ENCODE measurements around the gene TMEM203. TPM values are rescaled to one million over a fixed set of nuclear protein-coding genes. Genes with fewer than 3 reads are reported as not detected.
A peak's percentile ranks its signal among the peaks of the same experiment; 100 is the strongest.

The TMEM203 gene
- total RNA-seq, 1 experiment from 2014 or later: 36.4 TPM

- no peak for TF ChIP-seq CTCF (conservative IDR thresholded peaks at IDR 0.05; ENCODE audit: low read depth, low read length)
- no peak for TF ChIP-seq EZH2 (IDR thresholded peaks at IDR 0.05; ENCODE audit: low read length, unreplicated experiment)
- no peak for TF ChIP-seq EZH2phosphoT487 (IDR thresholded peaks at IDR 0.05; ENCODE audit: borderline replicate concordance, low read length)
- no peaks in the 10 kb centered on the region for H3K27me3 ChIP-seq (ENCODE audit: low read length)
- peaks cover 40% of the 10 kb centered on the region for H3K4me1 ChIP-seq (ENCODE audit: insufficient read depth, low read length)
- peak within 1 kb of the TSS; percentile 99 for H3K4me2 ChIP-seq (ENCODE audit: low read length)
- H4K20me1 ChIP-seq (ENCODE audit: low read length): no peaks in the 10 kb centered on the region
- no peak within 1 kb of the TSS; the same call in 1 of the 2 replicates for H2AFZ ChIP-seq (ENCODE audit: low read length)
- ChIA-PET POLR2A (ENCODE audit: unreplicated experiment) (interaction anchor here (0.6 kb wide), 1 partner anchor 35 kb away, joined by 8 read pairs; no protein-coding TSS in a partner anchor), CTCF (no interaction called here)
- H3K9ac ChIP-seq (ENCODE audit: low read length): peak within 1 kb of the TSS; percentile 97
- H3K79me2 ChIP-seq (ENCODE audit: low read length): peaks cover 19% of the 10 kb centered on the region
- H3K36me3 ChIP-seq (ENCODE audit: low read depth, low read length): no peaks in the 10 kb centered on the region
- no peaks in the 10 kb centered on the region for H3K9me3 ChIP-seq (ENCODE audit: low read length)
- no peaks in the 10 kb centered on the region for H3K9me2 ChIP-seq (replicated peaks; ENCODE audit: low read length)
- DNase-seq (no peak), ATAC-seq (no peak)
- peak within 1 kb of the TSS; percentile 88 for H3K4me3 ChIP-seq (ENCODE audit: low read length)
- intact Hi-C loops (cut with micrococcal nuclease): loop anchor here (5.0 kb wide), 2 partner anchors 38 to 108 kb away; partner anchors contain the start of genes ANAPC2 and SSNA1
- H3K27ac ChIP-seq (ENCODE audit: low read length): peak within 1 kb of the TSS; percentile 99
- H3F3A ChIP-seq (ENCODE audit: low read length, unreplicated experiment): peaks cover 2% of the 10 kb centered on the region
- no TSS peak for BruUV-seq (replicated peaks)
Observed at GRCh38 chr9:137224830-137225694, 19.6 kb upstream of the TMEM203 start, which contains the start of gene CYSRT1. Gene CYSRT1, plus strand, starts transcription at chr9:137225174. Its CDS starts 448 bp downstream, at chr9:137225622.

GRCh38 chr9:137223078-137223970 is 17.9 kb upstream of the TMEM203 start:
- no peaks in the 10 kb centered on the region for H3K27me3 ChIP-seq (ENCODE audit: low read length)
- no TSS peak for BruUV-seq (replicated peaks)
- no peaks in the 10 kb centered on the region for H4K20me1 ChIP-seq (ENCODE audit: low read length)
- H3K4me2 ChIP-seq (ENCODE audit: low read length): peak overlapping the region; percentile 99
- TF ChIP-seq CTCF (conservative IDR thresholded peaks at IDR 0.05; ENCODE audit: low read depth, low read length) (no peak), EZH2phosphoT487 (IDR thresholded peaks at IDR 0.05; ENCODE audit: borderline replicate concordance, low read length) (no peak), EZH2 (IDR thresholded peaks at IDR 0.05; ENCODE audit: low read length, unreplicated experiment) (no peak)
- no peaks in the 10 kb centered on the region for H3K9me3 ChIP-seq (ENCODE audit: low read length)
- POLR2A ChIA-PET (ENCODE audit: unreplicated experiment): interaction anchor here (0.6 to 0.8 kb wide), 3 partner anchors 19 to 504 kb away, joined by 3 to 32 read pairs (median 5); no protein-coding TSS in a partner anchor
- H3F3A ChIP-seq (ENCODE audit: low read length, unreplicated experiment): peaks cover 2% of the 10 kb centered on the region
- no peaks in the 10 kb centered on the region for H3K36me3 ChIP-seq (ENCODE audit: low read depth, low read length)
- peak overlapping the region; percentile 81 for H3K27ac ChIP-seq (ENCODE audit: low read length)
- peak overlapping the region; percentile 88 for H3K4me3 ChIP-seq (ENCODE audit: low read length)
- peak overlapping the region; percentile 69 for H2AFZ ChIP-seq (ENCODE audit: low read length)
- intact Hi-C loops (cut with micrococcal nuclease): no loop called here
- H3K4me1 ChIP-seq (ENCODE audit: insufficient read depth, low read length): peaks cover 47% of the 10 kb centered on the region
- DNase-seq (peak; percentile 97), ATAC-seq (peak; percentile 33)
- H3K9ac ChIP-seq (ENCODE audit: low read length): peak overlapping the region; percentile 97
- H3K79me2 ChIP-seq (ENCODE audit: low read length): peaks cover 19% of the 10 kb centered on the region
- H3K9me2 ChIP-seq (replicated peaks; ENCODE audit: low read length): no peaks in the 10 kb centered on the region
- CTCF ChIA-PET: interaction anchor here (0.5 to 1.3 kb wide), 3 partner anchors 11 to 54 kb away, joined by 3 to 11 read pairs (median 4); partner anchors contain the start of gene TOR4A

Measured in PC-3 (cell line).